HEK293 (cell line): ENCODE data around the gene SLC30A1.

Source experiments
- ZFHX2 ChIP-seq: fragments of 450-650 bp; formaldehyde crosslinking; conservative IDR thresholded peaks from 2 replicates; pipeline ENCODE4 v1.5.1; 2016; ENCODE audit warnings: missing biosample characterization, missing genetic modification characterization
- ZNF155 ChIP-seq: fragments of 450-650 bp; formaldehyde crosslinking; IDR thresholded peaks from 2 replicates; pipeline ENCODE4 v1.5.1; 2016; ENCODE audit warnings: missing biosample characterization, missing genetic modification characterization
- ZNF335 ChIP-seq: fragments of 450-650 bp; formaldehyde crosslinking; conservative IDR thresholded peaks from 2 replicates; pipeline ENCODE4 v1.5.1; 2016; ENCODE audit warnings: missing biosample characterization, missing genetic modification characterization
- ZNF558 ChIP-seq: fragments of 450-650 bp; formaldehyde crosslinking; IDR thresholded peaks from 2 replicates; pipeline ENCODE4 v1.5.1; 2016; ENCODE audit warnings: missing biosample characterization, missing genetic modification characterization
- TF ChIP-seq, protein P1 (sequence below): fragments of 450-650 bp; formaldehyde crosslinking; IDR thresholded peaks from 2 replicates; pipeline ENCODE4 v1.5.1; 2016; ENCODE audit warnings: missing biosample characterization, missing genetic modification characterization
- TF ChIP-seq, protein P2 (sequence below): fragments of 450-650 bp; formaldehyde crosslinking; IDR thresholded peaks from 2 replicates; pipeline ENCODE4 v1.5.1; 2016; ENCODE audit warnings: missing biosample characterization, missing genetic modification characterization
- TF ChIP-seq, protein P3 (sequence below): IDR thresholded peaks from 2 replicates; pipeline ENCODE4 v1.6.1; 2011; ENCODE audit warnings: mild to moderate bottlenecking, low read depth, low read length, borderline replicate concordance

DNA sequence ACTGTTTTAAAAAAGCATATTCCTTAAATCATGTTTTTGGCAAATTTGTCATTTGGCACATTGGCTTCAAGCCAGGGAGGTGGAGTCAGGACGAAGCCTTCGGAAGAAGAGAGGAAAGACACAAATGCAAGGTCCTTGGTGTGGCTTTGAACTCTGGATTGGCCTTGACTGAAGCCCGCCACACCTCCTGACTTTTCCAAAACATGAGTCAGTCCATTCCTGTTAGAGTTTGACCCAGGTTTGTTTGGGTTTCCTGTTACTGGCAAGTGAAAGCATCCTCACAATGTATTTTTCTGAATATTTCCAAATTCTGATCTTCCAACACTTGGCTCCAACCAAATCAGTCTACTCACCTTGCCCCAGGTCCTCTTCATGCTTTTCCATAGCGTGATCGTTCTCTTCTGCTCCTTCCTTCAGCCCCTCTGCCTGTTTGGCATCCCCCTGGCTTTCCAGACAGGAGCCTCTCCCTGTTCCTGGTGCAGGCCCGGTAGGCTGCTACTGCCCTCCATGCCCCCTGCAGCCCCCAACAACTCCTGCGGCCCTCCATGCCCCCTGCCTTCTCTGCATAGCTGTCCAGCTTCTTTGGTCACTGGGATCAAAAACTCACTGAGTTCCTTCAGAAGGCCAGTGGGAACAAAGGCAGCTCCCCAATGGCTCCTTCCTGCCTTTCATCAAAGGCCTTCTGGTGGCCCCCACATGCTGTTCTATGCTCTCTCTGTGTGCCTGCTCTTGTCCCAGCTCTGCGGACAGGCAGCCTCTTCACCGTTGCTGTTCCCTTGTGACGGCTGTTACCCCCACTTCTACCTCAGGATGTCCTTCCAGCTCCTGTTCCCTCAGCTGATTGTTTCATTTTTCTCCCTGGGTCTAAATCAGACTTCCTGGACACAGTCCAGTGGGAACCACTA lies 30.4 kb upstream of the SLC30A1 start:
- TF ChIP-seq, protein P1, sequence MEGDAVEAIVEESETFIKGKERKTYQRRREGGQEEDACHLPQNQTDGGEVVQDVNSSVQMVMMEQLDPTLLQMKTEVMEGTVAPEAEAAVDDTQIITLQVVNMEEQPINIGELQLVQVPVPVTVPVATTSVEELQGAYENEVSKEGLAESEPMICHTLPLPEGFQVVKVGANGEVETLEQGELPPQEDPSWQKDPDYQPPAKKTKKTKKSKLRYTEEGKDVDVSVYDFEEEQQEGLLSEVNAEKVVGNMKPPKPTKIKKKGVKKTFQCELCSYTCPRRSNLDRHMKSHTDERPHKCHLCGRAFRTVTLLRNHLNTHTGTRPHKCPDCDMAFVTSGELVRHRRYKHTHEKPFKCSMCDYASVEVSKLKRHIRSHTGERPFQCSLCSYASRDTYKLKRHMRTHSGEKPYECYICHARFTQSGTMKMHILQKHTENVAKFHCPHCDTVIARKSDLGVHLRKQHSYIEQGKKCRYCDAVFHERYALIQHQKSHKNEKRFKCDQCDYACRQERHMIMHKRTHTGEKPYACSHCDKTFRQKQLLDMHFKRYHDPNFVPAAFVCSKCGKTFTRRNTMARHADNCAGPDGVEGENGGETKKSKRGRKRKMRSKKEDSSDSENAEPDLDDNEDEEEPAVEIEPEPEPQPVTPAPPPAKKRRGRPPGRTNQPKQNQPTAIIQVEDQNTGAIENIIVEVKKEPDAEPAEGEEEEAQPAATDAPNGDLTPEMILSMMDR (tag by site-specific recombination) = no peak
- TF ChIP-seq ZNF155 (tag by site-specific recombination) (no peak), ZFHX2 (no peak), ZNF558 (tag by site-specific recombination) (no peak), ZNF335 (tag by site-specific recombination) (no peak)
- TF ChIP-seq, protein P2, sequence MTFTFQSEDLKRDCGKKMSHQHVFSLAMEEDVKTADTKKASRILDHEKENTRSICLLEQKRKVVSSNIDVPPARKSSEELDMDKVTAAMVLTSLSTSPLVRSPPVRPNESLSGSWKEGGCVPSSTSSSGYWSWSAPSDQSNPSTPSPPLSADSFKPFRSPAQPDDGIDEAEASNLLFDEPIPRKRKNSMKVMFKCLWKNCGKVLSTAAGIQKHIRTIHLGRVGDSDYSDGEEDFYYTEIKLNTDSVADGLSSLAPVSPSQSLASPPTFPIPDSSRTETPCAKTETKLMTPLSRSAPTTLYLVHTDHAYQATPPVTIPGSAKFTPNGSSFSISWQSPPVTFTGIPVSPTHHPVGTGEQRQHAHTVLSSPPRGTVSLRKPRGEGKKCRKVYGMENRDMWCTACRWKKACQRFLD (tag by site-specific recombination) = no peak
- TF ChIP-seq, protein P3, sequence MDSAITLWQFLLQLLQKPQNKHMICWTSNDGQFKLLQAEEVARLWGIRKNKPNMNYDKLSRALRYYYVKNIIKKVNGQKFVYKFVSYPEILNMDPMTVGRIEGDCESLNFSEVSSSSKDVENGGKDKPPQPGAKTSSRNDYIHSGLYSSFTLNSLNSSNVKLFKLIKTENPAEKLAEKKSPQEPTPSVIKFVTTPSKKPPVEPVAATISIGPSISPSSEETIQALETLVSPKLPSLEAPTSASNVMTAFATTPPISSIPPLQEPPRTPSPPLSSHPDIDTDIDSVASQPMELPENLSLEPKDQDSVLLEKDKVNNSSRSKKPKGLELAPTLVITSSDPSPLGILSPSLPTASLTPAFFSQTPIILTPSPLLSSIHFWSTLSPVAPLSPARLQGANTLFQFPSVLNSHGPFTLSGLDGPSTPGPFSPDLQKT = no peak
